Psoas muscle (tissue), 8 donors: ENCODE measurements around the gene ABCC1. TPM values are rescaled to one million over a fixed set of nuclear protein-coding genes. Genes with fewer than 3 reads are reported as not detected.
"Not testable (repeated sequence)": the region's sequence is repeated elsewhere in the genome, so short reads cannot be mapped to it uniquely, and the experiment has no call there.

ENCODE experiments used
- ATAC-seq, 4 donors: fragments of 200-7000 bp; cut with Tn5 transposase; one replicate each; pipeline ENCODE4 v1.9.1; 2020; ENCODE audit warnings: moderate library complexity in 3 of 4, mild to moderate bottlenecking in 2 of 4
- DNase-seq, 2 donors: peaks; one replicate each; pipeline ENCODE4 v3.0.0-alpha.2; 2020
- H3K27ac ChIP-seq: fragments of 200-600 bp; one replicate; pipeline ENCODE4 v1.8.0; 2022
- H3K27me3 ChIP-seq, 3 donors: fragments of 200-600 bp in 1 of 3; one replicate each; pipeline versions ENCODE4 v1.6.1 to v1.8.0; 2013 to 2022; ENCODE audit warnings: low read length in 2 of 3, mild to moderate bottlenecking in 2 of 3, moderate library complexity in 1 of 3; ENCODE audit not compliant: insufficient read depth in 3 of 3
- H3K36me3 ChIP-seq, 2 donors: fragments of 200-600 bp in 1 of 2; one replicate each; pipeline versions ENCODE4 v1.6.1 to v1.8.0; 2013 to 2022; ENCODE audit warnings: low read depth in 1 of 2, mild to moderate bottlenecking in 1 of 2, moderate library complexity in 1 of 2; ENCODE audit not compliant: insufficient read depth in 1 of 2
- H3K4me1 ChIP-seq: fragments of 200-600 bp; one replicate; pipeline ENCODE4 v1.8.0; 2022
- H3K4me3 ChIP-seq: fragments of 200-600 bp; one replicate; pipeline ENCODE4 v1.8.0; 2022; ENCODE audit warnings: mild to moderate bottlenecking
- H3K9me3 ChIP-seq: fragments of 200-600 bp; one replicate; pipeline ENCODE4 v1.8.0; 2022
- WGBS, 3 donors: extraction: QIAGEN DNeasy Blood & Tissue Kit; methylation state at CpG; one replicate each; pipeline versions ENCODE4 v1.1.6 to v1.1.7; 2013; 5-methylcytosine and 5-hydroxymethylcytosine counted together
- intact Hi-C, 2 donors: fragments of 100-400 bp; cut with DNase I; formaldehyde crosslinking; loops; one replicate each; pipeline versions ENCODE4 v1.11.0 to v1.14.2; 2022
- polyA plus RNA-seq, 3 donors: library from polyadenylated mRNA; stranded (reverse); fragments of 200-250 nt; gene quantifications; one replicate each; pipeline ENCODE4 v1.2.3, GENCODE V29; 2013
- total RNA-seq, 4 donors: library from RNA; stranded (reverse); fragmentation: NEBNext Ultra II Directional in 2 of 4; extraction: Animal tissue kit (Norgen Biotek cat#: 25700) in 2 of 4; gene quantifications; one replicate each; pipeline versions ENCODE4 v1.2.1 to v1.2.4, GENCODE V29; 2021 to 2023
- TF ChIP-seq, protein P1 (sequence below): fragments of 200-600 bp; IDR thresholded peaks from one replicate; pipeline ENCODE4 v1.8.0; 2022; ENCODE audit warnings: antibody characterized with exemption
- donor health status: healthy with polysubstance abuse.
- donor health status: DM: no; HTN: no; CAD: no; lungs with moderate emphysema.
- donor health status: Bipolar disorder and iron deficiency.
- donor health status: healthy.
- donor health status: DM: yes; HTN: yes; CAD: no.
- donor health status: DM: no; HTN: no; CAD: no.
- donor health status: DM: no; HTN: no; CAD: no.
- donor health status: DM: yes; HTN: yes; CAD: no.

The ABCC1 gene
- total and polyA plus RNA-seq, 7 donors = 7.4 to 36.5 (median 20.5) TPM

DNA sequence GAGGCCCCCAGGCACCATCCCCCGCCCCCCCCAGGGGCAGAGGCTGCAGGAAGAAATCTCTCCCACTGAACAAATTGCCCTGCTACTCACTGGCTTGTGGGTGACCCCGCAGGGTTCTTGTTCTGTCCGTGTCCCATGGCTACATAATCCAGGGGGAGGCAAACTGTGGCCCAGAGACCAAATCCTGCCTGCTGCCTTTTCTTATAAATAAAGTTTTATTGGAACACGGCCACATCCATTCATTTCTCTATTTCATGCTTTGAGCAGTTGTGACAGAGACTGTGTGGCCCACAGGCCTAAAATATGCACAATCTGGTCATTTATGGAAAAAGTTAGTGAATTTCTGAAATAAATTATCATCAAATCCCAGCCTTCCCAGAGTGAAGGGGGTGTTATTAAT is 235.7 kb downstream of the ABCC1 start:
- no peaks in the 10 kb centered on the region for H3K27me3 ChIP-seq
- DNase-seq = no peak
- no peak for ATAC-seq
- 69 to 74% (median 73%) methylated on average over 4 of the region's 4 CpGs for WGBS, 3 donors
- H3K4me1 ChIP-seq = no peaks in the 10 kb centered on the region
- intact Hi-C loops = loop anchor here in 1 of 2 donors (5.0 kb wide), 1 partner anchor 33 kb away; no protein-coding TSS in a partner anchor
- no peak overlapping the region for H3K4me3 ChIP-seq
- TF ChIP-seq, protein P1, sequence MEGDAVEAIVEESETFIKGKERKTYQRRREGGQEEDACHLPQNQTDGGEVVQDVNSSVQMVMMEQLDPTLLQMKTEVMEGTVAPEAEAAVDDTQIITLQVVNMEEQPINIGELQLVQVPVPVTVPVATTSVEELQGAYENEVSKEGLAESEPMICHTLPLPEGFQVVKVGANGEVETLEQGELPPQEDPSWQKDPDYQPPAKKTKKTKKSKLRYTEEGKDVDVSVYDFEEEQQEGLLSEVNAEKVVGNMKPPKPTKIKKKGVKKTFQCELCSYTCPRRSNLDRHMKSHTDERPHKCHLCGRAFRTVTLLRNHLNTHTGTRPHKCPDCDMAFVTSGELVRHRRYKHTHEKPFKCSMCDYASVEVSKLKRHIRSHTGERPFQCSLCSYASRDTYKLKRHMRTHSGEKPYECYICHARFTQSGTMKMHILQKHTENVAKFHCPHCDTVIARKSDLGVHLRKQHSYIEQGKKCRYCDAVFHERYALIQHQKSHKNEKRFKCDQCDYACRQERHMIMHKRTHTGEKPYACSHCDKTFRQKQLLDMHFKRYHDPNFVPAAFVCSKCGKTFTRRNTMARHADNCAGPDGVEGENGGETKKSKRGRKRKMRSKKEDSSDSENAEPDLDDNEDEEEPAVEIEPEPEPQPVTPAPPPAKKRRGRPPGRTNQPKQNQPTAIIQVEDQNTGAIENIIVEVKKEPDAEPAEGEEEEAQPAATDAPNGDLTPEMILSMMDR = no peak
- H3K27ac ChIP-seq = no peak overlapping the region
- no peaks in the 10 kb centered on the region for H3K9me3 ChIP-seq
- H3K36me3 ChIP-seq = no peaks in the 10 kb centered on the region

DNA sequence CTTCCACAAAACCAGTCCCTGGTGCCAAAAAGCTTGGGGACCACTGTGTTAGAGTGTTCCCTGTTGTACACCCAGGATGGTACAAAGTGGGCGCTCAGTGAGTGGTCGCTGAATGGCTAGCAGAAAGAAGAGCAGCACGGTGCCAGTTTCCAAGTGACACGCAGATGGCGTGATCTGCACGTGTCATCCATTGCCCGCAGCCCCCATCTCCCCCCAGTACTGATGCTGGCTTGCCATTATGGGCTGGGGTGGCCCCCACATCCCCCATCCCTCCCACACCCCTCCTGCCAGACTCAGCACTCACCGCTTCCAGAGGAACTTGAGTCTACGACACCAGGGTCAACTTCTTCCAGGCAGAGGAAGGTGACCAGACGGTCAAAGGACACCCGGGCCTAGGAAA is 237.4 kb downstream of the ABCC1 start:
- H3K9me3 ChIP-seq = no peaks in the 10 kb centered on the region
- WGBS, 3 donors = 89 to 94% (median 90%) methylated on average over 11 of the region's 11 CpGs
- intact Hi-C loops = loop anchor here in 1 of 2 donors (5.0 kb wide), 1 partner anchor 35 kb away; no protein-coding TSS in a partner anchor
- no peak for DNase-seq
- H3K36me3 ChIP-seq = no peaks in the 10 kb centered on the region
- H3K27me3 ChIP-seq = no peaks in the 10 kb centered on the region
- TF ChIP-seq, protein P1 = no peak
- H3K4me1 ChIP-seq = no peaks in the 10 kb centered on the region
- H3K4me3 ChIP-seq = no peak overlapping the region
- no peak for ATAC-seq
- H3K27ac ChIP-seq = no peak overlapping the region

DNA sequence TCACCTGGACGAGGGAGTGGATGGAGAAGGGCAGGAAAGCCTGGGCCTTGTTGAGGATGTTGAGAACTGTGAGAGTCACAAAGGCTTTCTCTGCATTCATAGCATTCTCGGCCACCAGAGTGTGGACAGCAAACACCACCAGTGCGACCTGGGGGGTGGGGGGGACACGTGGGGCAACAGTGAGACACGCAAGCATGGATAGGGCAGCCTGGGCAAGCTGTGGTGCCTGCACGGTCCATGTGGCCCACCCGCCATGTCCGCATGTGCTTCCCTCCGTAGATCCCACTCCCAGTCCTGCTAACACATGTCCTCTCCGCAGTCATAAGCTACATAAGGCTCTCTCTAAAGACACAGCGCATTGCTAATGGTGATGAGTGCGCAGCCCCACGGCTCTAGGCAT is 239.4 kb downstream of the ABCC1 start:
- Histone ChIP-seq H3K9me3 (no peaks in the 10 kb centered on the region), H3K4me1 (no peaks in the 10 kb centered on the region), H3K27ac (no peak overlapping the region), H3K4me3 (no peak overlapping the region), H3K27me3 (no peaks in the 10 kb centered on the region), H3K36me3 (no peaks in the 10 kb centered on the region)
- intact Hi-C loops = loop anchor here in 1 of 2 donors (5.0 kb wide), 1 partner anchor 37 kb away; no protein-coding TSS in a partner anchor
- DNase-seq = no peak
- ATAC-seq = no peak
- WGBS, 3 donors = 86 to 90% (median 89%) methylated on average over 13 of the region's 13 CpGs
- TF ChIP-seq, protein P1 = no peak

DNA sequence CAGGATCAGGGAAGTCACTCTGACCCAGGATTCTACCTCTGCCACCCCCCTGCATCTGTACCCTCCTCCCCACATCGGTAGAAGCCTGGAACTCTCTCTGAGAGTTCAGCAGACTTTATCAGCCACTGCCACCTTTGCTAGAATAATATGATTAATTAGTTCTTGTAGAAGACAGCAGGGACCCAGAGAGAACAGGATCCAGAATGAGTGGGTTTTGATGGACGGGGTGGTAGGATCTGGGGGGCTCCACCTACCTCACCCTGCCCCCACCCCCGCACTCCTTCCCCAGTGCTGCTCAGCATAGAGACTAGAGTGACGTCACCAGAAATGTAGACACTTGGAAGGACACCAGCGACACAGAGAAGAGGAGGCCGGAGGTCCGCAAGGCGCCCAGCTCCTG is 240.4 kb downstream of the ABCC1 start:
- H3K9me3 ChIP-seq = no peaks in the 10 kb centered on the region
- no peak overlapping the region for H3K27ac ChIP-seq
- no peak overlapping the region for H3K4me3 ChIP-seq
- no peaks in the 10 kb centered on the region for H3K36me3 ChIP-seq
- H3K27me3 ChIP-seq = no peaks in the 10 kb centered on the region
- no peaks in the 10 kb centered on the region for H3K4me1 ChIP-seq
- DNase-seq (no peak), ATAC-seq (no peak)
- intact Hi-C loops = loop anchor here in 1 of 2 donors (5.0 to 10.0 kb wide), 2 partner anchors 38 to 425 kb away; no protein-coding TSS in a partner anchor
- TF ChIP-seq, protein P1 = no peak
- 64 to 73% (median 73%) methylated on average over 8 of the region's 8 CpGs for WGBS, 3 donors

DNA sequence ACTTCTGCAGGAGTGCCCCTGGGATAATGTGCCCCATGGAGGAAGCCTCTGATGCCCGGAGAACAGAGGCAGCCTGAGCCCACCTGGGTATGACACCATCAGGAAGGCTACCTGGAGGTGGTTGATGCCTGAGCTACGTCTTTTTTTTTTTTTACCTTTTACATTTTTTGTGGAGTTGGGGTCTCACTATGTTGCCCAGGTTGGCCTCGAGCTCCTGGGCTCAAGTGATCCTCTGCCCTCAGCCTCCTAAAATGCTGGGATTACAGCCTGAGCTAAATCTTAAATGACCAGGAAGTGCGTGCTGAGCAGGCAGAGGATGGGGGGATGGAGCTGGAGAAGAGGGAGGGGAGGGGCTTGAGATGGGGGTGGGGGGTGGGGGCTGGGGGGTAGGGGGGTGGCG is 241.1 kb downstream of the ABCC1 start:
- 66 to 84% (median 83%) methylated on average over 4 to 5 of the region's 5 CpGs for WGBS, 3 donors
- no peak overlapping the region for H3K27ac ChIP-seq
- H3K4me3 ChIP-seq = no peak overlapping the region
- no peaks in the 10 kb centered on the region for H3K27me3 ChIP-seq
- intact Hi-C loops = loop anchor here in 1 of 2 donors (10.0 kb wide), 1 partner anchor 426 kb away; no protein-coding TSS in a partner anchor
- TF ChIP-seq, protein P1 = no peak
- no peaks in the 10 kb centered on the region for H3K4me1 ChIP-seq
- no peaks in the 10 kb centered on the region for H3K36me3 ChIP-seq
- ATAC-seq = no peak
- DNase-seq = no peak
- H3K9me3 ChIP-seq = no peaks in the 10 kb centered on the region

DNA sequence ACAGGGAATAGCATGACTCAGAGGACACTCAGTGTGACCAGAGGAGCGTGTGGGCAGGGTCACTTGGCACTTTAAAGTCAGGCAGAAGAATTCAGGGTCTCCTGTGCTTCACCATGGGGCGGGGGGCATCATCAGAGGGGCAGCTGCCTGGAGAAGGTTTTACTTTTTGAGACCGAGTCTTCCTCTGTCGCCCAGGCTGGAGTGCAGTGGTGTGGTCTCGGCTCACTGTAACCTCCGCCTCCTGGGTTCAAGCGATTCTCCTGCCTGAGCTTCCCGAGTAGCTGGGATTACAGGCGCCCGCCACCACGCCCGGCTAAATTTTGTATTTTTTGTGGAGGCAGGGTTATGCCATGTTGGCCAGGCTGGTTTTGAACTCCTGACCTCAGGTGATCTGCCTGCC is 241.6 kb downstream of the ABCC1 start:
- H3K4me3 ChIP-seq, H3K36me3 ChIP-seq, ATAC-seq, H3K27ac ChIP-seq, H3K9me3 ChIP-seq, H3K4me1 ChIP-seq, DNase-seq, H3K27me3 ChIP-seq: not testable (repeated sequence)
- intact Hi-C loops = loop anchor here in 1 of 2 donors (10.0 kb wide), 1 partner anchor 426 kb away; no protein-coding TSS in a partner anchor
- 84 to 89% (median 86%) methylated on average over 12 of the region's 12 CpGs for WGBS, 3 donors
